GM23338 (cell line): ENCODE measurements around the gene LARGE1. TPM values are rescaled to one million over a fixed set of nuclear protein-coding genes. Genes with fewer than 3 reads are reported as not detected.

Experiments used
- ATAC-seq: fragments of 200-7000 bp; cut with Tn5 transposase; 3 replicates; pipeline ENCODE4 v1.9.1; 2020
- DNase-seq: peaks from one replicate; pipeline ENCODE4 v3.0.0-alpha.2; 2015; ENCODE audit warnings: low spot score
- H2AFZ ChIP-seq: fragments of 200-600 bp; sonication (generic); 2 replicates; pipeline ENCODE4 v1.8.0; 2016; ENCODE audit warnings: antibody characterized with exemption, mild to moderate bottlenecking, moderate library complexity
- H3F3A ChIP-seq: fragments of 200-600 bp; sonication (generic); replicated peaks from 2 replicates; pipeline ENCODE4 v1.8.0; 2017; ENCODE audit warnings: antibody characterized with exemption, mixed run types, low read depth
- H3K27ac ChIP-seq: fragments of 200-600 bp; sonication (generic); 2 replicates; pipeline ENCODE4 v1.6.1; 2016; ENCODE audit warnings: low read depth
- H3K27me3 ChIP-seq: fragments of 200-600 bp; sonication (generic); 2 replicates; pipeline ENCODE4 v1.8.0; 2016; ENCODE audit warnings: mild to moderate bottlenecking, mixed run types, moderate library complexity; ENCODE audit not compliant: insufficient read depth
- H3K36me3 ChIP-seq: fragments of 200-600 bp; sonication (generic); 2 replicates; pipeline ENCODE4 v1.8.0; 2016; ENCODE audit warnings: mild to moderate bottlenecking; ENCODE audit not compliant: insufficient read depth
- H3K4me1 ChIP-seq: fragments of 200-600 bp; sonication (generic); 2 replicates; pipeline ENCODE4 v1.8.0; 2016; ENCODE audit warnings: mild to moderate bottlenecking, moderate library complexity; ENCODE audit not compliant: insufficient read depth
- H3K4me2 ChIP-seq: fragments of 200-600 bp; sonication (generic); 2 replicates; pipeline ENCODE4 v1.7.1; 2017; ENCODE audit warnings: mixed run types
- H3K4me3 ChIP-seq: fragments of 200-600 bp; sonication (generic); 2 replicates; pipeline ENCODE4 v1.6.1; 2016; ENCODE audit warnings: mixed run types
- H3K79me2 ChIP-seq: fragments of 200-600 bp; sonication (generic); replicated peaks from 2 replicates; pipeline ENCODE4 v1.8.0; 2017; ENCODE audit warnings: mild to moderate bottlenecking; ENCODE audit not compliant: insufficient read depth
- H3K9me2 ChIP-seq: fragments of 200-600 bp; sonication (generic); 2 replicates; pipeline ENCODE4 v1.8.0; 2017; ENCODE audit not compliant: insufficient read depth
- H4K20me1 ChIP-seq: fragments of 200-600 bp; sonication (generic); replicated peaks from 2 replicates; pipeline ENCODE4 v1.8.0; 2017; ENCODE audit warnings: mild to moderate bottlenecking; ENCODE audit not compliant: insufficient read depth
- H3K27ac Mint-ChIP-seq: 2 replicates; pipeline ENCODE4 v1.8.0; 2020; ENCODE audit warnings: inconsistent platforms, mild to moderate bottlenecking, moderate library complexity, mixed read lengths
- H3K27me3 Mint-ChIP-seq: 3 replicates; pipeline ENCODE4 v1.8.0; 2022; ENCODE audit warnings: low read depth, mild to moderate bottlenecking, moderate library complexity, mixed read lengths, inconsistent platforms; ENCODE audit not compliant: insufficient read depth, poor library complexity
- H3K36me3 Mint-ChIP-seq: 3 replicates; pipeline ENCODE4 v1.8.0; 2021; ENCODE audit warnings: low read depth, mild to moderate bottlenecking, inconsistent platforms, moderate library complexity, mixed read lengths
- H3K4me1 Mint-ChIP-seq: 3 replicates; pipeline ENCODE4 v1.8.0; 2020; ENCODE audit warnings: mild to moderate bottlenecking, inconsistent platforms, mixed read lengths
- H3K4me3 Mint-ChIP-seq: 3 replicates; pipeline ENCODE4 v1.8.0; 2021; ENCODE audit warnings: moderate library complexity, mild to moderate bottlenecking, inconsistent platforms, mixed read lengths
- H3K9me3 Mint-ChIP-seq: 3 replicates; pipeline ENCODE4 v1.8.0; 2020; ENCODE audit warnings: moderate library complexity, mild to moderate bottlenecking, inconsistent platforms, mixed read lengths
- CREB1 ChIP-seq: fragments of 250-450 bp; sonication (Bioruptor Pico); IDR thresholded peaks from 2 replicates; pipeline ENCODE4 v1.5.0; 2020; ENCODE audit warnings: low read depth, mild to moderate bottlenecking, moderate library complexity
- CTCF ChIP-seq, 2 experiments: fragments of 200-600 bp in 1 of 2; sonication (generic) in 1 of 2; conservative IDR thresholded peaks; 2 replicates each; pipeline versions ENCODE4 v1.5.1 to v1.6.1; 2016 to 2017; ENCODE audit warnings: antibody characterized with exemption in 2 of 2, low read depth in 2 of 2, mild to moderate bottlenecking in 2 of 2, moderate library complexity in 1 of 2
- ETS1 ChIP-seq: IDR thresholded peaks from 2 replicates; pipeline ENCODE4 v1.6.1; 2016; ENCODE audit warnings: antibody characterized with exemption
- EZH2 ChIP-seq: fragments of 200-600 bp; sonication (generic); IDR thresholded peaks from one replicate; pipeline ENCODE4 v1.8.0; 2017; ENCODE audit warnings: antibody characterized with exemption, mild to moderate bottlenecking, low read depth; ENCODE audit not compliant: unreplicated experiment
- EZH2phosphoT487 ChIP-seq: fragments of 200-600 bp; sonication (generic); IDR thresholded peaks from one replicate; pipeline ENCODE4 v1.8.1; 2018; ENCODE audit warnings: antibody characterized with exemption; ENCODE audit not compliant: unreplicated experiment
- JUNB ChIP-seq: IDR thresholded peaks from one replicate; pipeline ENCODE4 v1.6.1; 2016; ENCODE audit warnings: antibody characterized with exemption; ENCODE audit not compliant: unreplicated experiment
- NANOG ChIP-seq: IDR thresholded peaks from 2 replicates; pipeline ENCODE4 v1.6.1; 2016; ENCODE audit warnings: antibody characterized with exemption, borderline replicate concordance
- POLR2AphosphoS5 ChIP-seq: IDR thresholded peaks from 2 replicates; pipeline ENCODE4 v1.6.1; 2016; ENCODE audit warnings: antibody characterized with exemption, low read depth
- REST ChIP-seq: IDR thresholded peaks from one replicate; pipeline ENCODE4 v1.6.1; 2018; ENCODE audit warnings: antibody characterized with exemption; ENCODE audit not compliant: unreplicated experiment
- STAT1 ChIP-seq: IDR thresholded peaks from one replicate; pipeline ENCODE4 v1.6.1; 2016; ENCODE audit warnings: antibody characterized with exemption; ENCODE audit not compliant: unreplicated experiment
- ZNF114 ChIP-seq: fragments of 250-450 bp; sonication (Bioruptor Pico); IDR thresholded peaks from 2 replicates; pipeline ENCODE4 v1.5.0; 2020; ENCODE audit warnings: mild to moderate bottlenecking, moderate library complexity
- ZNF331 ChIP-seq: fragments of 250-450 bp; sonication (Bioruptor Pico); IDR thresholded peaks from 2 replicates; pipeline ENCODE4 v1.5.0; 2020; ENCODE audit warnings: low read depth, mild to moderate bottlenecking, moderate library complexity
- ZNF462 ChIP-seq: fragments of 250-450 bp; sonication (Bioruptor Pico); IDR thresholded peaks from 2 replicates; pipeline ENCODE4 v1.5.0; 2020; ENCODE audit warnings: mild to moderate bottlenecking, moderate library complexity
- polyA plus RNA-seq: library from polyadenylated mRNA; unstranded; fragments of >200 nt; fragmentation: Nextera tagmentation; extraction: Ambion mirVana; gene quantifications from 2 replicates; pipeline ENCODE4 v1.2.1, GENCODE V29; 2016
- total RNA-seq: library from RNA; depleted of rRNA; stranded (reverse); fragments of >200 nt; shearing (Covaris generic); gene quantifications from 2 replicates; pipeline ENCODE4 v1.2.3, GENCODE V29; 2014

Gene LARGE1
- total and polyA plus RNA-seq, 2 experiments from 2014 or later = 12.8 to 75.6 TPM

GRCh38 chr22:33461698-33462434 is 458.4 kb downstream of the LARGE1 start:
- Mint-ChIP-seq H3K36me3 (peaks cover 10% of the 10 kb centered on the region), H3K27ac (no peak overlapping the region), H3K9me3 (peaks cover 10% of the 10 kb centered on the region; the same call in 2 of the 3 replicates), H3K4me3 (no peak overlapping the region), H3K27me3 (no peaks in the 10 kb centered on the region), H3K4me1 (no peaks in the 10 kb centered on the region)
- TF ChIP-seq REST (no peak), ZNF462 (CRISPR knock-in tag) (no peak), EZH2phosphoT487 (no peak), NANOG (no peak), CTCF (conservative IDR thresholded peaks at IDR 0.05; ENCODE audit: low read depth in 2 of 2) (no peak), EZH2 (no peak), STAT1 (no peak), ZNF331 (CRISPR knock-in tag) (no peak), POLR2AphosphoS5 (no peak), CREB1 (CRISPR knock-in tag) (no peak), ETS1 (no peak), ZNF114 (CRISPR knock-in tag) (no peak), JUNB (no peak)
- no peak overlapping the region for H3K4me3 ChIP-seq
- H3K9me2 ChIP-seq = no peaks in the 10 kb centered on the region
- no peak overlapping the region for H2AFZ ChIP-seq
- no peaks in the 10 kb centered on the region; the same call in 1 of the 2 replicates for H3K36me3 ChIP-seq
- no peaks in the 10 kb centered on the region for H3F3A ChIP-seq
- H4K20me1 ChIP-seq = peaks cover 30% of the 10 kb centered on the region
- H3K27ac ChIP-seq = no peak overlapping the region
- peaks cover 3% of the 10 kb centered on the region; the same call in 1 of the 2 replicates for H3K79me2 ChIP-seq
- no peaks in the 10 kb centered on the region for H3K4me1 ChIP-seq
- ATAC-seq (no peak), DNase-seq (no peak)
- no peaks in the 10 kb centered on the region for H3K27me3 ChIP-seq
- no peak overlapping the region for H3K4me2 ChIP-seq
